Neutrophil (primary cell): ENCODE results near the gene PIP5K1B.

Source experiments
- H3K27ac ChIP-seq: fragments of 200-600 bp; sonication (generic); 2 replicates; pipeline ENCODE4 v1.5.1; 2016; ENCODE audit warnings: mild to moderate bottlenecking, moderate library complexity
- H3K27me3 ChIP-seq: fragments of 200-600 bp; sonication (generic); 2 replicates; pipeline ENCODE4 v1.6.0; 2016; ENCODE audit warnings: mild to moderate bottlenecking
- H3K36me3 ChIP-seq: fragments of 200-600 bp; sonication (generic); 2 replicates; pipeline ENCODE4 v1.5.1; 2017
- H3K4me1 ChIP-seq, 2 experiments: fragments of 200-600 bp in 1 of 2; sonication (generic) in 1 of 2; 1 replicate in 1 of 2; 2 replicates in 1 of 2; pipeline versions ENCODE4 v1.5.1 to v1.6.1; 2013 to 2016; ENCODE audit warnings: low read depth in 1 of 2, low read length in 1 of 2, mild to moderate bottlenecking in 1 of 2, moderate library complexity in 1 of 2; ENCODE audit not compliant: control insufficient read depth in 1 of 2, insufficient read depth in 1 of 2
- H3K4me3 ChIP-seq, 2 experiments: fragments of 200-600 bp in 1 of 2; sonication (generic) in 1 of 2; 1 replicate in 1 of 2; 2 replicates in 1 of 2; pipeline ENCODE4 v1.5.1; 2013 to 2016; ENCODE audit warnings: low read depth in 1 of 2, low read length in 1 of 2, mild to moderate bottlenecking in 1 of 2, moderate library complexity in 1 of 2
- H3K9me3 ChIP-seq: fragments of 200-600 bp; sonication (generic); 2 replicates; pipeline ENCODE4 v1.5.1; 2016
- TF ChIP-seq, protein P1 (sequence below): fragments of 200-600 bp; sonication (generic); IDR thresholded peaks from 2 replicates; pipeline ENCODE4 v1.5.1; 2016; ENCODE audit warnings: antibody characterized with exemption

Gene PIP5K1B

DNA sequence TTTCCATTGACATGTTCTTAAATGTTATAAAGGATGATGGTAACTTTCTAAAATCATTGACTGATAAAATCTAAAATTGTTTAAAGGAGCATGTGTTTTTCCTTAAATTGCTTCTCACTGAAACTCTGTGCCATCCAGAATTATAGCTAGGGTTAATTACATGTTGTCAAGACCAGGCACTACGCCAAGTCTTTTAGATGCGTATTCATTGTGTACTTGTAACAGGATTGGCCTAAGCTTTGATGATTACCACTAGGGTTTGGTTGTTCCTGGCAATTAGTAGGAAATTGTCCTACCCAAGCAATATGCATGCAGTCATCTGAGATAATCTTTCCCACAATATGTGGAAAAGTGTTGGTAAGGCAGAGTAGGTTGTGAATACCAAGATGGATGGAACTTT, 265.1 kb downstream of the PIP5K1B start:
- H3K9me3 ChIP-seq = no peaks in the 10 kb centered on the region
- H3K27ac ChIP-seq = no peak overlapping the region
- TF ChIP-seq, protein P1, sequence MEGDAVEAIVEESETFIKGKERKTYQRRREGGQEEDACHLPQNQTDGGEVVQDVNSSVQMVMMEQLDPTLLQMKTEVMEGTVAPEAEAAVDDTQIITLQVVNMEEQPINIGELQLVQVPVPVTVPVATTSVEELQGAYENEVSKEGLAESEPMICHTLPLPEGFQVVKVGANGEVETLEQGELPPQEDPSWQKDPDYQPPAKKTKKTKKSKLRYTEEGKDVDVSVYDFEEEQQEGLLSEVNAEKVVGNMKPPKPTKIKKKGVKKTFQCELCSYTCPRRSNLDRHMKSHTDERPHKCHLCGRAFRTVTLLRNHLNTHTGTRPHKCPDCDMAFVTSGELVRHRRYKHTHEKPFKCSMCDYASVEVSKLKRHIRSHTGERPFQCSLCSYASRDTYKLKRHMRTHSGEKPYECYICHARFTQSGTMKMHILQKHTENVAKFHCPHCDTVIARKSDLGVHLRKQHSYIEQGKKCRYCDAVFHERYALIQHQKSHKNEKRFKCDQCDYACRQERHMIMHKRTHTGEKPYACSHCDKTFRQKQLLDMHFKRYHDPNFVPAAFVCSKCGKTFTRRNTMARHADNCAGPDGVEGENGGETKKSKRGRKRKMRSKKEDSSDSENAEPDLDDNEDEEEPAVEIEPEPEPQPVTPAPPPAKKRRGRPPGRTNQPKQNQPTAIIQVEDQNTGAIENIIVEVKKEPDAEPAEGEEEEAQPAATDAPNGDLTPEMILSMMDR = no peak
- peaks cover 8% of the 10 kb centered on the region in 2 experiments for H3K4me1 ChIP-seq
- peaks cover 8% of the 10 kb centered on the region for H3K36me3 ChIP-seq
- no peak overlapping the region for H3K4me3 ChIP-seq
- no peaks in the 10 kb centered on the region for H3K27me3 ChIP-seq

DNA sequence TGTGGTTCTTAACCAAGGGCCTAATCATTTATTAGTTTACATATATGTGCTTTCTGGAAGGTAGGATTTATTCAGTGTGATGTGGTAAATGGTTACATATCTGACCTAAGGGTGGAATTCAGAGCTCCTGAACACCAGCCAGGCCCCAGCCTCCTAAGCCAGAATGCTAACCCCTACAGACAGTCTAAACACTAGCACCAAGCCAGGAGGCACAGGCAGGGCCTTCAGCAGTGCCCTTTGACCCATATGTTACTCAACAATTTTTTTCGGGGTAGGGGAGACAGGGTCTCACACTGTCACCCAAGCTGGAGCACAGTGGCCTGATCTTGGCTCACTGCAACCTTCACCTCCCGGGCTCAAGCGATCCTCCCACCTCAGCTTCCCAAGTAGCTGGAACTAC, 268.6 kb downstream of the PIP5K1B start:
- Histone ChIP-seq H3K27ac (no peak overlapping the region), H3K4me3 (no peak overlapping the region), H3K36me3 (no peaks in the 10 kb centered on the region), H3K9me3 (no peaks in the 10 kb centered on the region), H3K27me3 (no peaks in the 10 kb centered on the region), H3K4me1 (peaks cover 27 to 29% of the 10 kb centered on the region in 2 experiments)
- TF ChIP-seq, protein P1 = no peak

DNA sequence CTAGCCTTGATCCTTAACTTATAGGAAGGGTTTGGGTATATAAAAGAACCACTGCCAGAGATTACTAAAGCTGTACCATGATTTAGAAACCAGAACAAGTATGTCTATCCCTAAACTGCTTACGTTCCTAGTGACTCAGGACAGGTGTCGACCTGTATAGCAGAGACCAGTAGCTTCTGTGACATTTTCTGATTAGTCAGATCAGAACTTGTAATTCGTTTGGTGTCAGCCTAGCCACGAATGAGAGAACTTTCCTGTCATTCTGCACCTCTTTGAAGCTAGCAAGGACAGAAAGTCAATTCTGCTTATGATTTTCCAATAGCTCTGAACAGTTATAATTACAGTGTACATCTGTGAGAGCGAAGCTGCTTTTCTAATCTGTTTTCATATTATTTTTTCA, 269.4 kb downstream of the PIP5K1B start:
- Histone ChIP-seq H3K27me3 (no peaks in the 10 kb centered on the region), H3K4me3 (peak overlapping the region; percentile 43 to 54), H3K27ac (peak overlapping the region; percentile 84), H3K9me3 (no peaks in the 10 kb centered on the region), H3K4me1 (peaks cover 27 to 29% of the 10 kb centered on the region in 2 experiments), H3K36me3 (no peaks in the 10 kb centered on the region)
- TF ChIP-seq, protein P1 = no peak

DNA sequence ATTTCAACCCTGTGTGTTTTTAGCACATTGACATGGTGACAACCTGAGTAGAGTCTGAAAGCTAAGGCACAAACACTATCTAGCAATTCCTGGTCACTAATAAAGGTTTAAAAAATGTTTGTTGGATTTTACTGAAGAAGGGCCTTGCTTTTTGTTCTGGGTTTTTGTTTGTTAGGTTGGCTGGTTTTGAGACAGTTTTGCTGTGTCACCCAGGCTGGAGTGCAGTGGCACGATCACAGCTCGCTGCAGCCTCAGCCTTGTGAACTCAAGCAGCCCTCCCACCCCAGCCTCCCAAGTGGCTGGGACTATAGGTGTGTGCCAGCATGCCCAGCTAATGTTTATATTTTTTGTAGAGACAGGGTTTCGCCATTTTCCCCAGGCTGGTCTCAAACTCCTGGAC, 269.9 kb downstream of the PIP5K1B start:
- H3K27ac ChIP-seq = peak overlapping the region; percentile 84
- TF ChIP-seq, protein P1 = no peak
- H3K27me3 ChIP-seq = no peaks in the 10 kb centered on the region
- H3K9me3 ChIP-seq = no peaks in the 10 kb centered on the region
- H3K36me3 ChIP-seq = no peaks in the 10 kb centered on the region
- H3K4me3 ChIP-seq = peak overlapping the region; percentile 43 to 54
- H3K4me1 ChIP-seq = peaks cover 27 to 29% of the 10 kb centered on the region in 2 experiments

DNA sequence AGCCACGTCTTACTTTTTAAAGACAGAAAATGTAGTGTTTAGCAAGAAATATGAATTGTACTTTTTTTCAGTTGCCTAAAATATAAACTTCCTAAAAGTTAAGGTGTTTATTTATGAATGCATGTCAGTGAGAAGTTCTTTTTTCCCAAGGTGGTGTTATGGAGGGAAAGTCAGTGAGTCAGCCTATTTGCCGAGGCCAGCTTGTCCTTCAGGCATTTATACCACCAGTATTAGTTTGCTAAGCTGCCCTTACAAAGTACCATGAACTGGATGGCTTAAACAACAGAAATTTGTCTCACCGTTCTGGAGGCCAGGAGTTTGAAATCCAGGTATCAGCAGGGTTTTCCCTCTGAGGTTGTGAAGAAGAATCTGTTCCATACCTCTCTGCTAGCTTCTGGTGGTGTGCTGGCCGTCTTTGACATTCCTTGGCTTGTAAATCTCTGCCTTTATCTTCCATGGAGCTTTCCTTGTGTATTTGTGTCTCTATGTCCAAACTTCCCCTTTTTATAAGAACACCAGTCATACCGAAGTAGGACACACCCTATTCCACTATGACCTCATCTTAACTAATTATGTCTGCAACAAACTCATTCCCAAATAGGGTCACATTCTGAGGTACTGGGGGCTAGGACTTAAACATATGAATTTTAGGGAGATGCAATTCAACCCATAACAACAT, 270.5 kb downstream of the PIP5K1B start:
- Histone ChIP-seq H3K36me3 (no peaks in the 10 kb centered on the region), H3K27ac (peak overlapping the region; percentile 84), H3K4me1 (peaks cover 27 to 29% of the 10 kb centered on the region in 2 experiments), H3K9me3 (no peaks in the 10 kb centered on the region), H3K27me3 (no peaks in the 10 kb centered on the region), H3K4me3 (peak overlapping the region; percentile 43 to 54)
- TF ChIP-seq, protein P1 = no peak
